ENCODE results near the gene ALKBH8.
A peak's percentile ranks its signal among the peaks of the same experiment; 100 is the strongest.
"Not testable (repeated sequence)": the region's sequence is repeated elsewhere in the genome, so short reads cannot be mapped to it uniquely, and the experiment has no call there.

The ALKBH8 gene, protein sequence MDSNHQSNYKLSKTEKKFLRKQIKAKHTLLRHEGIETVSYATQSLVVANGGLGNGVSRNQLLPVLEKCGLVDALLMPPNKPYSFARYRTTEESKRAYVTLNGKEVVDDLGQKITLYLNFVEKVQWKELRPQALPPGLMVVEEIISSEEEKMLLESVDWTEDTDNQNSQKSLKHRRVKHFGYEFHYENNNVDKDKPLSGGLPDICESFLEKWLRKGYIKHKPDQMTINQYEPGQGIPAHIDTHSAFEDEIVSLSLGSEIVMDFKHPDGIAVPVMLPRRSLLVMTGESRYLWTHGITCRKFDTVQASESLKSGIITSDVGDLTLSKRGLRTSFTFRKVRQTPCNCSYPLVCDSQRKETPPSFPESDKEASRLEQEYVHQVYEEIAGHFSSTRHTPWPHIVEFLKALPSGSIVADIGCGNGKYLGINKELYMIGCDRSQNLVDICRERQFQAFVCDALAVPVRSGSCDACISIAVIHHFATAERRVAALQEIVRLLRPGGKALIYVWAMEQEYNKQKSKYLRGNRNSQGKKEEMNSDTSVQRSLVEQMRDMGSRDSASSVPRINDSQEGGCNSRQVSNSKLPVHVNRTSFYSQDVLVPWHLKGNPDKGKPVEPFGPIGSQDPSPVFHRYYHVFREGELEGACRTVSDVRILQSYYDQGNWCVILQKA

DNA sequence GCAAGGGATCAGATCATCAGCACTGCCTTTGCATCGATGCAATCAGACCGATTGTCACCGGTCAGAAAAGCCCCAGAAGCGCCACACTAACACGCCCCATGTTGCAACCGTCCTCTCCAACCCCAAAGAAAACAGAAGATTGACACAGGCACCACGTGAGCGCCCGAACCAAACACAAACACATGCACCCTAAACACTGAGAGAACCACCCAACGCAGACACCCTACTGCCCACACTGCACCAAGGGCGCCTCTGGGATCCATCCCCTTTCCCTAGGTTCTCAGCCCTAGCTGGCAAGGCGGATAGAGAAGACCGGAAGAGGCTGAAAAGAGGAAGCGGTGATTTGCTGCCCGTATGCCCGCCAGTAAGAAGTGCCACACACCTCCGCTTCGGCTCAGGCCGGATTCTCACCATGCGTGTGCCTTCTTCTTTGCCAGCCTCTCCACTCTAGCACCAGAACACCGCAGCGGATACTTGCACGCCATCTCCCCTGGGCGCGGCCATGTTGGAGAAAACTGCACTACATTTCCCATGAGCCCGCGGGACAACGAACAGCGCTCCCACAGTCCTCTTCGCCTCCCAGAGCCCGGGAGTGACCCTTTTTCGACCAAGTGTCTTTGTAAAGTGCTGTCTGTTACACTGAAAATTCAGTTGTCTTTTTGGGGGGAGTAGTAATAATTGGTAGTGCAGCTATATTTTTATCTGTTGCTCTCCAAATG lies at the start of gene ALKBH8:
TSS of gene ALKBH8 (minus strand) at position 517 of the 719 bp plus-strand sequence. CDS start 4,842 bp downstream, outside the sequence.
- peak; percentile 83 for DNase-seq

DNA sequence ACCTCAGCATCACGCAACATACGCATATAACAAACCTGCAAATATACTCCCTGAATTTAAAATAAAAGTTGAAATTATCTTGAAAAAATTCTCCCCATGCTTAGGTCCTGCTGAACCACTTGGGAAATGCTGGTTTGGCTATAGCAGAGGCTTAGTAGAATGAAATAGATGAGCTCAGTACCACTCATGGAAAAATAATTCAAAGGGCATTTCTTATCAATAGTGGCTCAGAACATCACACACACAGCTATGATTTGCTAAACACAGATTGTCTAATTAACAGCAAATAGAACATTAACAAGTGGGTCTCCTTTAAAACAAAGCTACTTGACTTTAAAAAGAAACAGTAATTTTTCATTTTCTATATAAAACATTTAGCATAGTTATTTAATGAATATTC lies 46.9 kb upstream of the ALKBH8 start:
- no peak for DNase-seq

DNA sequence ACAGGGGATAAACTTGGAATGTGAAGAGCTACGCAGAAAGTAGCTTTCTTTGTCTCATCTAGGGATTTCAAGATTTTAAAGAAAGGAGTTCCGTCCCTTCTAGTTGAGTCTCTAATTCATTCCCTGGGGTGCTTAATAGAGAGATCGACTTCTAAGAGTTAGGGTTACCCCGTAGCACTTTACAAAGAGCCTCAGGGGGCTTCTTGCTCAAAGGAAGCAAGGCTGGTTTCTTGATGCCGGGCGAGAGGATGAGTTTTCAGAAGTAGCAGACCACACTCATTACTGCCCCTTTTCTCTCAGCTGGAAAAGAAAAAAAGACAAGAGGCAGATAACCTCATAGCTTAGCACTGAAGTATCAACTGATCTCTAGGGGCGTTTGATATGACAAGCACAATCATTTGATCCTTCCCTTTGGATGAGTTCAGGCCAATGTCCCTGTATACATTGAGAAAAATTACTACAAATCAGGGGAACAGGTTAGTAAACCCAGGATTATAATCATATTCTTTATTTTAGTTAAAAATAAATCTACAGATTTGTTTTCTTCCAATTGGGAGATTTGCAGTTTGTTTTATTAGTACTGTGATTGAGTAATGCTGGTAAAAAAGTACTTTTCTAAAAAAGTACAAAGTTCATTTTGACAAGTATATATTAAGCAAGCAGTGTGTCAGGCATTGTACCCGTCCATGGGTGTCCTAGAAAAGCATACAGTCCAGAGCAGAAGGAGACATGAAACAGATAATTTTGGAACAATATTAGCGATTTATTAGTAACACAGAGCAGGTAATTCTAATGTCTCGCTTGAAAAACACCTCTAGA lies 44.1 kb upstream of the ALKBH8 start:
- DNase-seq: no peak

DNA sequence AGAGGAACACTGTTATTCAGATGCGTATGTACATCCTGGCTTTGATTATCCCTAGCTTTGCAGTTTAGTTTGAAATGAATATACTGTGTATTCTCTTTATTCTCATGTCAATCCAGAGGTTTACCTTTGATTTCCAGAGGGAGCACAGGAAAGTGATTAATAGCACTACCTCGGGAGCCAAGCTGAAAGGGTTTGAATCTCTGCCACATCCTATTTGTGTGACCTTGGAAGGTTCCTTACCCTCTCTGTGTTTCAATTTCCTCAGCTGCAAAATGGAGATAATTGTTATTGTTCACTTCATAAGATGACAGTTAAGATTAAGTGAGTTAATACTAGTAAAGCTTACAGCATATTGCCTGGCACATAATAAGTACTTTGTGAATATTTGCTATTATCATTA lies 43.3 kb upstream of the ALKBH8 start:
- no peak for DNase-seq

DNA sequence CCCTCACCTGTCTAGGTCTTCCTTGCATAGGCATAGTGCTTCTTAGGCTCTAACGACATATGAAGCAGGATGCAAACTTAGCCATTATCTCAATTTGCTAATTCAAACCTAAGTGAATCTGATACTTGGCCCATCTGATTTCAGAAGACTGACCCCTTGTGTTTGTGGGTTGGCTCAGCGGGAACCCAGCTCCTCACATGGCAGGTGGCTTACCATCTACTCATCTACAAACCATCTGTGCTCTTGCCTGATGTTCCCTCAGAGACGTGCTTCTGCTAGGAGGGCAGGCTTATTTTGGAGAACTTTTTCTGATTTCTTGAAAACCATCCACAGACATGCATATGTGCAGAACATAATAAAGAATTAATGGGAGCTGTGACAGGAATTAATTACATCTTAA lies 40.6 kb upstream of the ALKBH8 start:
- no peak for DNase-seq

DNA sequence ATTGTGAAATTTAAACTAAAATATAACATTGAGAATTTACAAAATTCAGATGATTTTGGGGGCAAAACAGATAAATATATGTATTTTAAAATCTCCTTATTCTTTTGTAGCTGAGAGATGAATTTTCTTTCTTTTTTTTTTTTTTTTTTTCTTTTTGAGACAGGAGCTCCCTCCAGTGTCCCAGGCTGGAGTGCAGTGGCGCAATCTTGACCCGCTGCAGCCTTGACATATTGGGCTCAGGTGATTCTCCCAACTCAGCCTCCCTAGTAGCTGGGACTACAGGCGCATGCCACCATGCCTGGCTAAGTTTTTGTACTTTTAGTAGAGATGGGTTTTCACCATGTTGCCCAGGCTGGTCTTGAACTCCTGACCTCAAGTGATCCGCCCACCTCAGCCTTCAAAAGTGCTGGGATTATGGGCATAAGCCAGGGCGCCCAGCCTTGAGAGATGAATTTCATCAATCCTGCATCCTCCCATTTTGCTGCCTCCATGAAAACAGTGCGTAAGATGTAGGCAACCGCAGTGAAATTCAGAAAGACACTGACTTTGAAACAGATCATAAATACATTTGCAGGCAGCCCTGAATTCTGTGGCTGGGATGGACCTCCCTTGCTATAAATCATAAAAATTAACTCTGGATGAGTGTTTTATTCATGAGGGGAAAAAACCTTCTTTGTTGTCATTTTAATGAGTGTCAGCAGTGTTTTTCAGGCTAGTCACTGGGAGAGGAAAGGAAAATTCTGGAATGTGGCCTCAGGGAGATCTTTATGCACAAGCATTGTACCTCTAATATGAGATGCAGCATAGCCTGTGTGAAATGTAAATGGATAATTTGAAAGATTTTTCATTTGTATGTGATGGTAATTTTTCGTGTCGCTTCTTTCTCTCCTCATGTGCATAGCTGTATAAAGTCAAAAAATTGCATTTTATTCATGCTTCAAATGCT lies 39.8 kb upstream of the ALKBH8 start:
- DNase-seq: no peak

DNA sequence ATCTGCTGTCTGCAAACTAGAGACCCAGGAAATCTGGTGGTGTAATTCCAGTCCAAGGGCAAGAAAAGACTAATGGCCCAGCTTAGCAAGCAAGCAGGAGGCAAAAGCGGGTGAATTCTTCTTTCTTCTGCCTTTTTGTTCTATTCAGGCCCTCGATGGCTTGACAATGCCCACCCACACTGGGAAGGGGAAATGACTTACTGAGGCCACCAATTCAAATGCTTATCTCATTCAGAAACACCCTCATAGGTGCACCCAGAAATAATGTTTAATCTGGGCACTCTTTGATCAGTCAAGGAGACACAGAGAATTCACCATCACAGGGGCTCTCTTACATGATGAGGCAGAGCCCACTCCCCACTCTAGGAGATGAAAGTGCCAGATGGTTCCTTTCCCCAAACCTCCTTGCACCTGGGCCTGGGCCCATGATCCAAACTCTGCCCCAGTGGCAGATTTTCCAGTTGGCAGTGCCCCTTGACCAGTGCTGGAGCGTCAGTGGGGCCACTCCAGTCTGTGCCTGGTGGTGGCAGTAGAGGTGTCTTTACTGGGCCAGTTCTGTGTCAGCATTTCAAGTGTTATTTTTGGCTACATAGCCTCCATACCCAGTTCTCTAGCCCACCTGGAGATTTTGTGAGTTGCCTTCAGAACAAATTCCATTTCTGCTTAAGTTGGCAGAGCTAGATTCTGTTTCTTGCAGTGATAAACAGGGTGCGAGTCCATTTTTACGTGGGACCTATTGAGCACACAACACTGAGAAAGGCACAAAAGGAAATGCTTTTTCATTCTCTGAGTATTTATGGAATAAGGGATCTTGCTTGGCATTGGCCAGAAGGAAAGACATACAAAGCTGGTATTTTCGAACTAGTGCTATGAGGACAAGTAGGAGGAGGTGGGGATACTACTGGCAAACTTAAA lies 32.9 kb upstream of the ALKBH8 start:
- DNase-seq: peak; percentile 60

DNA sequence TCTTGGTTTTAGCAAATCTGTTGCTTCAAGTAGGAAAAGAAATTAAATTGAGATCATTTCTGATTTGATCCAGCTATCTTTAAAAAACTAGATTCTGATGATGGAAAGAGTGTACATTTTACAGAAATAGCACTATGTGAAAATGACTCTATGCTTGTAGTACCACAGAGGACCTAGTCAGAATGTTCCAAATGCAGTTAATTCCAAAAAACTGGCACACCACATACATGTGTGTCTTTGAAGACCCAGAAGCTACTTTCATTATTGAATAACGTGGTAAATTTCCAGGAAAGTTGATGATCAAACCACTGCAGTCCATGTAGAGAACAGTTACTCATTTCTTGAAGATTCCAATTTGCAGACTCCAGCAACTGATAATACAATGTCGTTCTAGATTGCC lies 29.2 kb upstream of the ALKBH8 start:
- no peak for DNase-seq

DNA sequence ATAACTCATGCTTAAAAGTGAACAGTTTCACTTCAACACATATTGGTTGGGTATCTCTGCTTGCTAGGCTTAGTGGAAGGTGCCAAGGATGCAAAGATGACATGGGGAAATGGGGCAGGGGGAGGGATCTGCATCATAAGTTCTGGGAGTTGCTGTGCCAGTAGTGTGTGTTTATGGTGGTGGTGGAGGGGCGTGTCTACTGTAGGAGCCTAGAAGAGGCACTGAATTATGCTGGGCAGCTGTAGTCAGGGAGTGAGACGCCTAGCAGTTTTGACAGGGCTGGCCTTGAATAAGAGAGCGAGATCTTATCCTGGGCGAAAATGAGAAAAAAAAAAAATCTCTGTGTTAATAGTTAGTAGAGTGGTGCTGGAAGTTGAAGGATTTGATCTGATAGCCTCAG lies 28.4 kb upstream of the ALKBH8 start:
- no peak for DNase-seq

DNA sequence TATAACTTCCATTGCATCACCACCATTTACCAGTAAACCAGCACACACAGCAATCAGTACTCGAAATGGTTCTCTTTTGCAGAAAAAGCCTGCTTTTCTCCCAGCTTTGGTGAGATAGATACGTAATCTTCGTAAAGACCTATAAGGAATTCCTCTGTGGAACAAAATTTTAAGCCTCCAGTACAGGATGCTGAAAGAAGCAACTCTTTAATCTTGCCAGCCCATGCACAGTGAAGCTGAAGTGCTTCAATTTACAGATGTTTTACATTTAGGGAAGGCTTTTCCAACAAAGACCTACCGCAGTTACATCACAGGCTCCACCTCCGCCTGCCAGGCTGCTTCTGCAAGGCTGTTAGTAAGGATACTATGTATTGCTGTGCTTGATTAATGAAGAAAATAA lies 27.3 kb upstream of the ALKBH8 start:
- DNase-seq: no peak

DNA sequence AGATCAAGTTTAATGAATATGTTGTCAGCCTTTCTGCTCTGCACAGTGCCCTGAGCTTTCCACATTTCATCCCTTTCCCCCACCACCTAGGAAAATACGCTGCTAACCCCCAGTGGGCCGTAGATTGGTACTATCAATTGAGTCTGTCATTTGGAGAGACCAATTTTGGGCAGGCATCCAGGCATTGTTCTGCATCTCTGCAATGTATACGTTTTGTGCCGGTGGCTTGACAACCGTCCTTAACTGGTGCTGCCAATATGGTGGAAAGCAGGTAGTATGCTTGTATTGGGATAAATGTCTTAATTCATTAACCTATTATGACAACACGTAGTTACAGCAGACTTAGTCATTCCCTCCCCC lies 26.7 kb upstream of the ALKBH8 start:
- peak; percentile 17 for DNase-seq

DNA sequence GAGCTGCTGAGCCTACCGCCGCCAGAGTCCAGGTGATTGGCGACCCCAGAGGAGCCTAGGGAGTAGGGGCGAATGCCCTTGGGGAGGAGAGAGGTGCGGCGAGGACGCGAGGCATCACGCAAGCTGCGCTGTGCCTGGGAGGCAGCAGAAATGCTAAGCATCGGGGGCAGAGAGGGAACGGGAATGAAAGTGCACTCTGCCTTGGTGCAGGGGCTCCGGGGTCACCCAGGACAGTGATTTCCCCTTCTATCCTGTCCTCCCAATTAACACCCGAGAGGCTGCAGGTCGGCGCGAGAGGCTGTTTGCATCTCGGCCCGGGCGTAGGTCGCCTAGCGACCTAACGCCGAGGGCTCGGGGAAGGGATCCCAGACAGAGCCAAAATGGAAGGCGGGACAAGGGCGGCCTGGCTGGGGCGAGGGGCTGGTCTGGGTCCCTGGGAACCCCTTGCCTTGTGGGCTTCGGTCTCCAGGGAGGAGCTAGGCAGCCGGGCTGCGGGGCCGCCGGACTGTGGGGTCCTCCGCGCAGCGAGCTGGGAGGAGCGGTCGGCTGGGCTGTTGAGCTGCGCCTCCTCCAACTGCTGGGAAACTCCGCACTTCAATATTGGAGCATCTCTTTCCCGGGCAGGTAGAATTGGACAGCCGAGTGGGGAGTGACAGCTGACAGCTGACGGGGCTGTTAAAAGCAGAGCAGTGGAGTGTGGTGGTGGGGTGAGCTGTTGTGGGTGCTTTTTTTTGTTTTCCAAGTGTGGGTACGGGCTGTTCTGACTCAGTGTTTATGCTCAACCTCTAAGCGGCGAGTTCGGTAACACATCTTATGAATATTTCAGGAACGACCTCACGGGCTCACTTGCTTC lies 26.1 kb upstream of the ALKBH8 start:
- DNase-seq: no peak

DNA sequence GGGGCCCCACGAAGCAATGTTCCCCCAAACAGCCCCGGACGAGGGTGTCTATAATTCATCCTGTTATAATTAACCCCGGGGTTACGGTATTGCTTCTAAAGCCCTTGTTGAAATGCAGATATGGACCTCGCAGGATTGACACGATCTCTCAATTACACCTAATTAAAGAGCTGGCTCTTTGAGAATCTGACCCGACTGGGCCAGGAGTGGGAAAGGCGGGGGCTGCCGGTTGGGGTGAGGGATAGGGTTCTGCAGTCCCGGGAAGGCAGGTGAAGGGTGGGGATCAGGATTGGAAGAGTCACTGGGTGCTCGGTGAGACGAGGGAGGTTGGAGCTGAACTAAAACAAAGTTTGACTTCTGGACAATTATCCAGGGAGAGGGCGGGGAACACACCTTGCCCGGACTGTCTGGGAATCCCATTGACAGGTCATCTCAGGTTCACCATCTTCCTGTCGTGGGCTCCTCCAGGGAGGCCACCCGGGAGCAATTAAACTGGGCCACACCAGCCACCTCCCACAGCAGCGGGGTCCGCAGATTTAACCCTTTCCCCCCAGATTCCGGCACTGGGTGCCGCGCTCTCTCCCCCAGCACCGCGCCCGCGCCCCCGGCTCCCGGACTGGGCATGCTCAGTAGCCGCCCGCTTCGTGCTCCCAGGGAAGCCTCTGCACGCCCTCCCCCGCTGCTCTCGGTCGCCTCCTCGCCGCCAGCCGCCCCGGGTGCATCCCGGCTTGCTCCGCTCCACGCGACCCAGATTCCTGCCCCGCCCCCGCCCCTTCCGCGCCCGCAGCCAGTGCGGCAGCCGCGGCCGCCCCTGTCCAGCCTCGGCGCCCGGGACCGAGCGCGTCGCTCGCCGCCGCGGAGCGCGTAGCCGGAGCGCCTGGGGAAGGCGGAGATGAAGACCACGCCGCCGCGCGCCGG lies 25.2 kb upstream of the ALKBH8 start, which contains the start of gene ELMOD1:
TSS of gene ELMOD1 (plus strand) at position 688 of the 918 bp plus-strand sequence. CDS start 27,043 bp downstream, outside the sequence.
- peak; percentile 22 for DNase-seq

DNA sequence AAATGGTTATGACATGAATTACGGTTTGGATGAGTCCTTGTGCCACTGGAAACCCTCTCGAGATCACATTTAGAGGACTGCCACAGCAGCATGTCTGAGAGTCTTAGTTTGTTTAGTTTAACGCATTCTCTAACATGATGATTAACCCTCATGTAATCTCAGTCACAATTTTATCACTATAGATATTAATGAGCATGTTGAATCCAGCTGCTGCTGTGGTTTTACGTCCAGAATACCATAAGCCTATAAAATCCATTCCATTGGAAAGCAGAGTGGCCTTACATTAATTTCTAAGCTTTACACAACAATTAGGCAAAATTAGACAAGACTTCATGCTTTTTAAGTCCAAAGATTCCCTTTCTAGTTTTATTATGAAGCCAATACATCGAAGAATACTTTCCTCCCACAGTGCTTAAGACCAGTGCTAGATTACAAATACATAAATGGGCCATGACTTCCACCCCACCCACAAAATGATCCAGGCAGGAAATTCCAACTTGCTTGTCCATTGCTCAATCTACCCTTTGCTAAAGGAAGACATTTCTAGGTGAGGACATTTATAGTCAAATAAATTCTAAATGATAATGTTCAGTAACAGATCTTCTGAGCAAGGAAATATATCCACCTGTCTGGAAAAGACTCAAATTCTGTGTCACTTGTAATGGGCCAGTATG lies 21.9 kb upstream of the ALKBH8 start:
- no peak for DNase-seq

DNA sequence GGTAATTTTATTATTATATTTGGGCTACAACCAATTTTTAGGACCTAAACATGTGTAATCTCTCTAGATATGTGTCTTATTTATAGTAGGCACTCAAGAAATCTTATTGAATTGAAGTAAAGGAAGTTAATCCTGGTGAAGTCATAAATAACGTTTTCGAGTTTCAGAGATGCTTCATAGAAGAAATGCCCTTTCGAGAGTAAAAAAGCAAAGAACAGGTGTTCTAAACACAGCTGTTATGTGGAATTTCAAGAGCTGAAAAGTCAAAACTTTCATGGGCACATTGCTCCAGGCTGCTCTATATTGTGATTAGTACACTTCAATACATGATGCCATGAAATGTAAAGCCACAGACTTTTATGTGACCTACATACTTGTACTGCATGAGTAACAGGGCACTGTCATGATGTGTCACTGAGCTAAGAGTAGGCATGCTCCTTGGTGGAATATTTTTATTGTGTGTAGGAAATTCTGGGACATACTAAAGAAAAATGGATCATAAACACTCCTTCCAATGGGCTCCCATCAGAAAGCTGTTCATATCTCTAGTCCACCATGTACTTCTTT lies 18.2 kb upstream of the ALKBH8 start:
- DNase-seq: no peak

DNA sequence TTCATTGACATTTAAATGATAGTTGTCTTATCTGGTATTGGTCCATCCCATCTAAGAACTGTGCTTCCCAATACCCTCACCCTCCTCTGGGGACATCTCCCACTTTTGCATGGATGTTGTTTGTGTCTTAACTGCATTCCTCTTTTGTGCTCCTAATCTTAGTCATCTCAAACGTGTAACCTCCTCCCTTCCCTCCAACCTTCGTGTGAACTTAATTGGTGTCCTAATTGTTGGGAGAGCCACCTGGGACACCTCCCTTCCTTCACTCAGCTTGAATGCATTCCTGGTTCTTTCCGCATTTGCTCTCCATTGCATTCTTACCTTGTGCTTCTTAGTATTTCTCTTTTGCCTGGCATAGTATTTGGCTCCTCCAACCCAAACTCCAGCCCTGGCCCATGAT lies 15.6 kb upstream of the ALKBH8 start:
- no peak for DNase-seq

DNA sequence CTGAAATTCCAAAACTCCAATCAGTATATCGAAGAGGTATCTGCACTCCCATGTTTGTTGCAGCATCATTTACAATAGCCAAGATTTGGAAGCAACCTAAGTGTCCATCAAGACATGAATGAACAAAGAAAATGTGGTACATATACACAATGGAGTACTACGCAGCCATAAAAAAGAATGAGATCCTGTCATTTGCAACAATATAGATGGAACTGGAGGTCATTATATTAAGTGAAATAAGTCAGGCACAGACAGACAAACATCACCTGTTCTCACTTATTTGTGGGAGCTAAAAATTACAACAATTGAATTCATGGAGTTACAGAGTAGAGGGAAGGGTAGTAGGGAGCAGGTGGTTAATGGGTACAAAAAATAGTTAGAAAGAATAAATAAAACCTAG lies 13.6 kb upstream of the ALKBH8 start:
- DNase-seq: not testable (repeated sequence)

DNA sequence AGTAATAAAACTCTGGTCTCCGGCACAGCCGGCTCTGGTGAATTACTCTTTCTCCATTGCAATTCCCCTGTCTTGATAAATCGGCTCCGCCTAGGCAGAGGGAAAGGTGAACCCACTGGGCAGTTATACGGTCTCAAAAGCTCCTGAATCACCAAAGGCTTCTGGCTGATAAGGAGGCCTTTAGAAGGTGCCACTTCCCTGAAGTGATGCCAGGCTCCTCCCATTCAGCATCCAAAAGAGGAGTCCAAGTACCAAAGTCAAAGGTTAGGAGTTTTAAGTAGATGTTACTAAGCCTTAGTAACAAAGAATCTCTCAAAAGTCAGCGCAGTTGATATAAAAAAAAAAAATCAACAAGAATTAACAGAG lies 11.8 kb upstream of the ALKBH8 start:
- DNase-seq: no peak

All from RPMI8226 (cell line).